Measurements from ENCODE around the gene P4HA2. TPM values are rescaled to one million over a fixed set of nuclear protein-coding genes. Genes with fewer than 3 reads are reported as not detected.

Gene P4HA2
- 88.3 and 90.0 TPM in 2 replicates for total RNA-seq

DNA sequence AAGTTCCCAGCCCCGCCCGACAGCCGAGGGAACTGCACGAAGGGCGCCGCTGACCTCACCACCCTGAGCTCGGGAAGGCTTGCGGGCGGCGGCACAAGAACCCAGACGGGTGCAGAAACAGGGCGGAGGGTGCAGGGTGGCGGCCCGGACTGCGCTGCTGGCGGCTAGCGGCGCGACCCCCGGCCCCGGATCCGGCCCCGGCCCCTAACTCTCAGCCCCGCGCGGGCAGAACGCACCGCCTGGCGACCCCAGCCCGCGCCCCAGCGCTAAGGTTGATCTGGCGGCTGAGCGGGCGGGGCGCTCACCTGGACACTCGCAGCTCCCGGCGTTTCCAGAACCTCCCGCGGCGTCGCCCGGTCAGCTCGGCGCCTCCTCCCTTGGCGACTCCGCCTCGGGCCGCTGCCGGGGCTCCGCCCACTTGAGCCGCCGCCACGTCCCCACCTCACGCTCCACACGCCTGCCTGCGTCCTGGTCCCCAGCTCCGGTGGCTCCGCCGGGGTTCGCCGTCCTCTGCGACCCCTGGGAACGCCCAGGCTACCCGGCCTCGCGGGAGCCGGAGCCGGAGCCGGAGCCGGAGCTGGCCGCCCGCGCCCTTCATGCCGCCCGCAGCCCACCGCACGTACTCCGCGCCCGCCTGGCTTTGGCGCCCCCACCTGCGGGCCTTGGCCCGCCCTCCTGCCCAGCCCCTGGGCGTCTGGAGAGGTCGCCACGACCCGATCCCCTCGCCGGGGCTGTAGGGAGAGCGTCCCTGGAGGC lies at the start of gene P4HA2:
Gene P4HA2 (minus strand): TSS at position 369 of the 756 bp plus-strand sequence. CDS start 9,227 bp downstream, outside the sequence.

DNA sequence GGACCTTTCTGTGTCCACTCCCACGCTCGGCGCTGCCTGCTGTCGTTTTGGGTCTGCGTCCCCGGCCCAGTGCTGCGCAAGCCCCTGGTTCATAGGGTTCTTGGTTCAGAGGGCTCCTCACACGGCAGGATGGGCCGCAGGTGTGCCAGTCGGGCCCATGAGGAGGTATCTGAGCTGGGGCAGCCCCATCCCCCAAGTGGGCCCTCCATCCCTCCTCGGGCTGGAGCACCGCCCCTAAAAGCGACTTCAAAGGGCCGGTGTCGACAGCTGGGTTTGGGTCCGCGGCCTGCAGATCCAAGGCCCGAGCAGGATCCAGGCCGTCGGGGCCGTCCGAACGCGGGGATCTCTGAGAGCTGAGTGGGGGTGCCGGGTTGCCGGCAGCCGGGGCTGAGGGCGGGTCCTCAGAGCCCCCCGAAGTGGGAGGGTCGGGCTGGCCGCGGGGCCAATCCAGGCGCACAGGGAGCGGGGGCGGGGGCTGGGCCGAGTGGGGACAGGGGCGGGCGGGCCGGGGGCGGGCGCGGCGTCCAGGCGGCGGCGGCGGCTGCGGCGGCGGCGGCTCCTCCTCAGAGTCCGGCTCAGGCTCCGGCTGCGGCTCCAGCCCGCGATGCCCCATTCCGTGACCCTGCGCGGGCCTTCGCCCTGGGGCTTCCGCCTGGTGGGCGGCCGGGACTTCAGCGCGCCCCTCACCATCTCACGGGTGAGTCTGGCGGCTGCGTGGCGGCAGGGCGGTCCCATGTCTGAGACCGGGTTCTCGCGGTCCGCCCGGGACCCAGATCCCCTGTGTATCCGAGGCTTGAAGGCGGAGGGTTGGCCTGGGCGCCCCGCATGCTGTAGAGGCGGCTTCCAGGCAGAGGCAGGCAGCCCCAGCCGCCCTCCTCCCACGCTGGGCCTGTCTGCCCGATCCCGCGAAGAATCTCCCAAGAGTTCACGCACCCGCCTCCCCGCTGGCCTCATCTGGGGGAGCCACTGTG lies 29.8 kb upstream of the P4HA2 start, which contains the start of gene PDLIM4:
Gene PDLIM4 (plus strand): TSS at position 566 of the 971 bp plus-strand sequence. CDS start 39 bp downstream, at position 605.

Other genes starting within 250 kb of the P4HA2 start
- gene ACSL6, start 216.2 kb downstream of the P4HA2 start, total RNA-seq: not detected in 2 replicates
- not detected in 2 replicates for gene IL3, start 167.2 kb downstream of the P4HA2 start, total RNA-seq
- not detected in 2 replicates for gene CSF2, start 154.1 kb downstream of the P4HA2 start, total RNA-seq
- gene PDLIM4, start 29.8 kb upstream of the P4HA2 start, total RNA-seq: 57.0 and 66.9 TPM in 2 replicates
- gene SLC22A4, start 66.5 kb upstream of the P4HA2 start, total RNA-seq: 3.5 and 3.6 TPM in 2 replicates
- gene SLC22A5, start 141.9 kb upstream of the P4HA2 start, total RNA-seq: 2.9 and 4.3 TPM in 2 replicates

All from epithelial cell of umbilical artery (primary cell).